HG03280 (cell line): ENCODE results near the gene BANF2.
"Not testable (repeated sequence)": the region's sequence is repeated elsewhere in the genome, so short reads cannot be mapped to it uniquely, and the experiment has no call there.

Experiments used
- ATAC-seq: cut with Tn5 transposase; IDR thresholded peaks from one replicate; pipeline ENCODE4 v1.9.1; 2021; ENCODE audit warnings: mild to moderate bottlenecking, moderate library complexity; ENCODE audit not compliant: unreplicated experiment

Gene BANF2

DNA sequence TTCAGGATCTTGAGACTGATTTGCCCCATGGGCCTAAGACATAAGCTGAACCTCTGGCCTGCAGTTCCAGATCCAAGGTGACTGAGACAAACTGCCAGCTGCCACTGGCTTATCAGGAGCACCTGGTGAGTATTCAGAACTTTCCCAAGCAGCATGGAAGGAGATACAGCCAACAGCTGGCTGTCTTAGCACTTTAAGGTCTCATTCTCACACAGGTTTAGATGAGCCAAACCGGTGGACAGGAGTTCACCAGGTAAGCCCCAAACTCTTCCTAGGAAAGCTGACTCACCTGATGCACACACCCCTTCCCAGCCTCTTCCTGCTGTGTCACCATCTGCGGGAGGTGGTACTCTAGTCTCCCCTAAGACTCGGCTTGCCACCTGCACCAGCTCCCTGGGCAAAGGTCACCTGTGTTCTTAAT lies at the start of gene BANF2:
BANF2 (plus strand) TSS at position 36 of the 421 bp plus-strand sequence. CDS start 25,060 bp downstream, outside the sequence.
- no peak for ATAC-seq

DNA sequence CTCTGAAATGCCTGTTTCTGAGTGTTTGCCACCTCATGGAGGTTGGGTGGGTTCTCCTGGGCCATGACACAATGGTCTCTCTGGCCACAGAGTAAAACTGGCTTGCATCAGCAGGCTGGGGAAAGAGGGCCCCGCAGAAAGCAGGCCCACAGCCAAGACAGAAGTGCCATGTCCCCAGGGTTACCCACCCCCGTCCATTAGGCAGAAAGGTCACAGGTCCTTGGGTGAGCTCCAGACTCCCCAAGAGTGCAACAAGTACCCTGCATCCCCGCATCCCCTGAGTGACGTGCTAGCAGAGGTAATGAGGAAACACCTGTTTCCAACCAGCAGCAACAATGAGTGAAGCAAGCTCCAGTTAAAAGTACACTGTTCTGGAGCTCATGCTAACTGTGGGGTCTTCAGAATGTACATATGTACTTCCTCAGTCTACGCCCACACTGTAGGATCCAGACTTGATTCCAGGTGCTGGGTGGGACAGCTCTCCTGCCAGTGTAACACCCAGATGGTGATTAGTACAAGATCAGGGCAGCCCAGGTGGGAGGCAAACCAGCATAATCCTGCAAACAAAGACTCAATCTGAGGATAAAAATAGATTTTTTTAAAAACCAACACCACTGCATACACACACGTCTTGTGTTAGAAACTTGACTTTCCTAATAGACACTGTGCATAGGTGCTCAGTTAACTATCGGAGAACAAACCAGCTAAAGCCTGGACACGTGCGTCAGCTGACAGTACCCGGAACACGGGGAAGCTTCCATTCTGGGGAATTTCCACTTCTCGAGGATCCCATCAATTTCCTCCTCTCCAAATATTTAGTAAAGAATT lies 49.3 kb upstream of the BANF2 start:
- ATAC-seq: no peak

DNA sequence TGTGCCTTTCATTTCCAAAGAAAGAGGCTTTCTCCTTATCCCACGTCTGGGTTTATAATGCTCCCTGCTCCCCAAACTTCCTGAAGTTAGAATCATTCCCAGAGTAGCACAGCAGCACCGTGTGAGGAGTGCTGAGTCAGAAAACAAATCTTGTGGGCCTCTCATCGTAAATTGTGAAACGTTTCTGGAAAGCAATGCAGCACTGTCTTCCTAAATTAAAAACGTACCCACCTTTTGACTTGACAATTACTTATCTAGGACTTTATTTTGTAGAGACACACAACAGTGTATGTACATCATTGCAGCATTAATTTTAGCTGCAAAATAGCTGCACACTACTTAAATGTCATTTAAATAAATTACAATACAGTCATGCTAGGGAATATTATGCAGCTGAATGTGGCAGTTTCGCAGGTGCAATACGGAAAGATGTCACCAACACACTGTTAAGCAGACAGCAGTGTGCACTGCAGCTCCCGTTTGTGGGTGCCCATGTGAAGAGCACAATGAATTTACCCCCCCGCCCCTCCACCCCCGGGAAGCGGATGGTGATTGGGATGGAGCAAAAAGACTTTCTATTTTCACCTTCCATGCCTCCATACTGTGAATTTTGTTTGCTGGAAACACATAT lies 48.5 kb upstream of the BANF2 start:
- no peak for ATAC-seq

DNA sequence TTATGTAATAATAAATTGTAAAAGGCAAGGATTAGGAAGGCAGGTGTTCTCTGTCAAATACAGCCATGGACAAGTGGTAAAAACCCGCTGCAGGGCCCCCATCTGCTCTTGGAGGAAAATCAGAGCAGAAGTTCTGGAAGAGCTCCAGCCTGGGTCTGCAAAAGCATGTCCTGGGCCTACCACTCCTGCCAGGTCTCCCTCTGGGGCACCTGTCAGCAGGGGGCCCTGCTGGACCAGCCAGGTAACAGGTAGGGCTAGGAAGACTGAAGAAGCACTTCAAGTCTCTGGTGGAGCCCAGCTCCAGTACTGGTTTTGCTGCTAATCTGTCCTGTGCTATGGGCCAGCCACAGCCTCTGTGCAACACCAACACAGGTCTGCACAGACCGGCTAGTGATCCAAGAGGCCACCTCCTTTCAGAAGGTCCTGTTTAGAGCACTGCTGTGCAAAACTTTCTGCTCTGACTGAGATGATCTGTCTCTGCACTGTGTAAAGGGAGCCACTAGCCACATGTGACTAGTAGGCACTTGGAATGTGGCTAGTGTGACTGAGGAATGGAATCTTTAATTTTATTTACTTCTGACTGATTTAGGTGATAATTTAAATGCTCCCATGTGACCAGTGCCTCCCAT lies 47.9 kb upstream of the BANF2 start:
- no peak for ATAC-seq

DNA sequence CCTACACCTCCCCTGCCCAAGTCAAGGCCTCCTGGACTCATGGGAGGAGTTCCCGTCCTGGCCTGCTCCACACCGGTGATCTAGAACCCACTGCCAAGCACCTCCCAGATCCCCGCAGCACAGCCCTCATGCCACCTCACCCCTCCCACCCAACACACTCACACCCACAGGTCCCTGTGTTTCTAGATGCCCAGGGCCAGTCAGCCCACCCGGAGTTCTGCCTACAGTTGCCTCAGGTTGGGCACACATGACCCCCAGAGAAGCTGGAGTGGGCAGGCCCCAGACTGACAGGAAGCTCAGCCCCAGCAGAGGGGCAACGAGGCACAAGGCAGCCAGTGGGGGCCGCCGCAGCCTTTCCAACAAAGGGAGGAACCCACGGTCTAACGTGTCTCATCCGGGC lies 47.4 kb upstream of the BANF2 start:
- ATAC-seq: no peak

DNA sequence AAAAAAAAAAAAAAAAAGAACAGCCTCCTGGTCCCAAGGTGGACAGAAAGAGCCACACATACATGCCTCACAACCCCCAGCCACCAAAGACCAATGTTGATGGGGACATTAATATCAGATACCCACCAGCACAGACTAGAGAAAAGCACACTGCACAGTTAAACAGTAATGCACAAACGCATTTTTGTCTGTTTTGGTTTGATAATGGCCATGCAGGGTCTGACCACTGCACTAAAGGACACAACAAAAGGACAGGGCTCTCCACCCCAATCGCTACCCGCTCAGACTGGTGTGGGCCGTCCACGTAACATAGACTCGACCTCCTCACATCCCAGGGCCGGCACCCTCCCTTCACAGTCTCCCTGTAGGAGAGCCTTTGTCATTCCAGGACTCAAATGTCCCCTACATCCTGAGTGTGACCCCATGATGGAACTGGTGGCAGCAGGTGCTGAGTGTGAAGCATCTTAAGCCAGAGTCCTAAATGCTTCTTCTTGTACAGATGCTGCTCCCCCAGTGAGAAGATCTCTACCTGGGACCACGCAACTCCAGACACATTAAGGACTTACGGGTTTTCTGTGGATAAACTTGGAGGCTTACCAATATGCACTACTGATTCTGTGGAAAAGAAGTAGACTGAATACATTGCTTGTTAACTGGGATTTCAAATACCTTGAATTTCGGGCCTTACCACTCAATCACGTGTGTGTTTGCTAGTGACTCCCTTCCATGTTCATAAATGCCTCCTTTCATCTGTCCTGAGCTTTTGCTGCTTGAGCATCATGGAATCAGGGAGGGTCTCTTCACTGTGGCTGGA lies 45.7 kb upstream of the BANF2 start:
- no peak for ATAC-seq

DNA sequence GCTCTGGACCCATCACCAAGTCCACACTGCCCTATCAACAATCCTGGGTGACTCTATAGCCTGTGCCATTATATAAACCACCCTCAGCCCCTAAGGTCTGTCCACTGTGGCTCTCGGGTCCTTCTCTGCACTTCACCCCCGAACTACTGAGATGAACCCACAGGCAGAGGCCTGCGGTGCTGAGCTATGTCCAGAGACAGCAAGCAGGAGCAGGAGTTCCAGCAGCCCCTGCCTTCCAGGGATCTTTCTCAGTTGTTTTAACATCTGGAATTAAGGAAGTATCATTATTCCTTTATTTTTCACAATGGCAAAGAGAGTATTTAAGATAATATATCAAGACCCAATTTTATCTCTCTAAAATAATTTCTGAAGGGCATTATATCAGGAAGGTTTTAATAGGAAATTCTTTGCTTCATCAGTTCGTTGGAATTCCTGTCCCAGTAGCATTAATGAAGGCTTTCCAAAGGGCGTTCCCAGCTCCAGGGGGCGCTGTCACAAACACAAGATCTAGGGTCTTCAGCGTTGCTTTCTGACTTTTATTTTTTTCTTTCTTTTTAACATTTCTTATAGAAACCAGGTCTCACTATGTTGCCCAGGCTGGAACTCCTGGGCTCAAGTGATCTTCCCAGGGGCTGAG lies 45.0 kb upstream of the BANF2 start:
- ATAC-seq: no peak

DNA sequence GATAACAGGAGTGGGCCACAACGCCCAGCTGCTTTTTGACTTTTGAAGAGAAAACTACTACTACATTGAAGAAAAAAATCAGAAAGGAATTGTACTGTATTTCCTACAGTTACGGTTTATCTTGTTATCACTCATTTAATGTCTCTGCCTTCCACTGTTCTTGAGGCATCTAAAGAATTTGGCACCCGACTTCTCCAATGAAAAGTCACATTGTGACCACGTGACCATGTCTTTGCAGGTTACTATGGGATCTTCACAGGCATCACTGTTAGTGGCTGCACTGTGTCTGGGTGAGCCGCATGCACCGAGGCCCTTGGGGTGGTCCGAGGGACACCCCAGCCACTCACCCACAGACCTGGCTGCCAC lies 44.5 kb upstream of the BANF2 start:
- ATAC-seq: no peak

DNA sequence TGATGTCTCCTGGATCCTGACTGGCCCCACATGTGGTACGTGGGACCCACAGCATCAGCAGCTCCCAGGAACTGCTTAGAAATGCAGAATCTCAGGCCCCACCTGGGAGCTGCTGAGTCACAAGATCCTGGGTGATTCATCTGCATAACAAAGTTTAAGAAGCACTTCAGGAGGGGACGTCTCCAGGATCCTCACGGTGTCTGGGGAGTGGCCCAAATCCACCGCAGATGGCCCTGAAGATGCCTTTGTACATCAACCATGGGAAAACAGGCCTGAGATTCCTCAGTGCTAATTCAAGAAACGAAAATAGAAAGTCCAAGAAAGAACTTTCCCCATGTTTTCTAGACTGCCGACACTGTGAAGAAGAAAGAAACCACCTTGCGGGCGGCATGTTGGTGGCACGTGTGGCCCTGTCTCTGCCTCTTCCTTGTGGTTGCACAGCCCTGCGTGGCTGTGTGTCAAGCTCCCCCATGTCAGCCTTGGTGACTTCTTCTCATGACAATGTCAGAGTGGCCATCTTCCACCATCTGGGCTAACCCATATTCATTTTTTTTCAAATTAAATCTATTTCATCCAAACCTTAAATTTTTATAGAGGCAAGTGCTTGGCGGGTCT lies 43.8 kb upstream of the BANF2 start:
- no peak for ATAC-seq

DNA sequence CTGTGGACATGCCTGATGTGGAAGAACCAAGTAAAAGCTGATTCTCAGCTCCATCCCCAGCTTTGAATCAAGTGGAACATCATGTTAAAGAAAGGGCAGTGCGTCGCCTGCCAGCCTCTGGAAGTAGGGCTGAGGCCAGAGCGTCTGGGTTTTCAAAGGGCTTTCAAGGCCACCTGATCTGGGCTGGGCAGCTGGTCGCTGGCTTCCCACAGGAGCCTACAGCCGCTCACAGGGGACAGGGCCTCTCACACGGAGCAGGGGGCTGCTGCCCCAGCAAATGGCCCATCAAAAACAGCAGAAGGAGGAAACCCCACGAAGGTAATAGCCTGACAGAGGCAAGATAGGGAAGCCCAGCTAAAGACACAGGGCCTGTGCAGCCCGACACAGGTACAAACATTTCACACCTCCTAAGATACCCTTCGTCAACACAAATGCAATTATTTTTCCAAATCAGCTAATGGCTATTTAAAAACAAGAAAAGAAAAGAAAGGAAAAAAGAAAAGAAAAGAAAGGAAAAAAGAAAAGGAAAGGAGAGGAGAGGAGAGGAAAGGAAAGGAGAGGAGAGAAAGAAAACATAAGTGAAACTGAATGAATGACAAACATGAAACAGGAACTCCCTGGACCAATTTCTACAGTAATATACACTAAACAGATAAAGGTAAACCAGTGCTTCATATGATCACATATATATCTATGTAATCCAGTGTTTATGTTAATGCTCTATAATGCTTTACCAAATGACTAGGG lies 42.5 kb upstream of the BANF2 start:
- ATAC-seq: no peak

DNA sequence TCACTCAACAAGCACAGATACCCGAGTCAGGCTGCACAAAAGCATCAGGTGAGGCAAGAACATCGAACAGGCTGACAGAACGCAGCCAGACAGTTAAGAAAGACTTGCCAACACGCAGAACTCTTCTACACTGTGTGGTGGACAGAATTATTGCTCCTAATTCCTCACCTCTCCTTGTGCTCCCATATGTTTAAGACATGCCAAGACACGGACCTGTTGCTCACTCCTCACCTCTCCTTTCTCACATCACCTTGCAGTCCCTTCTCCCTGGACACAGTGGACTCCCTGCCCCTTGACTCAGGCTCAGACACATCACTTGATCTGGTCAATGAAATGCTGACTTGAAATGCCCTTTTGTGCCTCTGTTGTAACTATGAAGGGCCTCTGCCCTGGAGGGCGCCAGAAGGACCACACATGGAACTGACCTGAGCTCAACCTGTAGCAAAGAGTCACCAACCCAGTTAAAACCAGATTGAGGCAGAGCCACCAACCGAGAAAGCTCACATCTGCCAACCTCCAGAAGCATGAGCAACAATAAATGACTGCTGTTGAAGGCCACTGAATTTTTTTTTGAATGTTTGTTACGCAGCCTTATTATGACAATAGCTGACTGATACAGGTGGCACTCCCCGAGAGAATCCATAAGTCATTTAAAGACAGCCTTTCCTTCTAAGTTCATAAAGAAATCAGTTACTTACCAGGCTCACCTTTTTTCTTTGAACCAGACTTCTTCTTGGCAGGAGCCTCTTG lies 41.7 kb upstream of the BANF2 start:
- no peak for ATAC-seq

DNA sequence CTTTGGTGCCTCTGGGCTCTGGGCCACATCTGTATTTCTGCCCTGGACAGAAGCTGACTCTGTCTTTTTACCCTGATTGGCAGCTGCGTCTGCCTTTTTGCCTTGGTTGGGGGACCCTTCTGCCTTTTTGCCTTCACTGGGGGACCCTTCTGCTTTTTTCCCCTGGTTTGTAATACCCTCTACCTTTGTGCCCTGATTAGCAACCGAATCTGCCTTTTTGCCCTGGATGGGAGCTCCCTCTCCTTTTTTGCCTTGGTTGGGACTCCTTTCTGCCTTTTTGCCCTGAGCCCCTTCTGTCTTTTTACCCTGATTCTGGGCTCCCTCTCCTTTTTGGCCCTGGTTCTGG lies 41.1 kb upstream of the BANF2 start:
- no peak for ATAC-seq

DNA sequence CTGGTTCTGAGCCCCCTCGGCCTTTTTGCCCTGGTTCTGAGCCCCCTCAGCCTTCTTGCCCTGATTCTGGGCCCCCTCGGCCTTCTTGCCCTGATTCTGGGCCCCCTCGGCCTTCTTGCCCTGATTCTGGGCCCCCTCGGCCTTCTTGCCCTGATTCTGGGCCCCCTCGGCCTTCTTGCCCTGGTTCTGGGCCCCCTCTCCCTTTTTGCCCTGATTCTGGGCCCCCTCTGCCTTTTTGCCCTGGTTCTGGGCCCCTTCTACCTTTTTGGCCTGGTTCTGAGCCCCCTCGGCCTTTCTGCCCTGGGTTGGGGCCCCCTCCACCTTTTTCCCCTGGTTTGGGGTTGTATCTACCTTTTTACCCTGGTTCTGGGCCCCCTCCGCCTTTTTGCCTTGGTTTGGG lies 40.4 kb upstream of the BANF2 start:
- not testable (repeated sequence) for ATAC-seq

DNA sequence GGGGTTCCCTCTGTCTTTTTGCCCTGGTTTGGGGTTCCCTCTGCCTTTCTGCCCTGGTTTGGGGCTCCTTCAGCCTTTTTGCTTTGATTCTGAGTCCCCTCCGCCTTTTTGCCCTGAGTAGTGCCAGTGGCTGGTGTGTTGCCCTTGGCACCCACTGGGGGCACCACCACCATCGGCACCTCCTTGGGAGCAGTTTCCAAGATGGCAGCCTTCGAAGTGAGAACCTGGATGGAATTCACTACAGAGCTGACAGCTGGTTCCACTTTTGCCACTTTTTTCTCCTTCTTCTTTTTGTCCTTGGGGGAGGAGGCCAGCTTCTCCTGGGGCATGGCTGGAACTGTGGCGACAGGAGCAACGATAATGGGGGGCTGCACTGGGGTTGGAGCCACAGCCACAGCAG lies 40.0 kb upstream of the BANF2 start:
- ATAC-seq: no peak

DNA sequence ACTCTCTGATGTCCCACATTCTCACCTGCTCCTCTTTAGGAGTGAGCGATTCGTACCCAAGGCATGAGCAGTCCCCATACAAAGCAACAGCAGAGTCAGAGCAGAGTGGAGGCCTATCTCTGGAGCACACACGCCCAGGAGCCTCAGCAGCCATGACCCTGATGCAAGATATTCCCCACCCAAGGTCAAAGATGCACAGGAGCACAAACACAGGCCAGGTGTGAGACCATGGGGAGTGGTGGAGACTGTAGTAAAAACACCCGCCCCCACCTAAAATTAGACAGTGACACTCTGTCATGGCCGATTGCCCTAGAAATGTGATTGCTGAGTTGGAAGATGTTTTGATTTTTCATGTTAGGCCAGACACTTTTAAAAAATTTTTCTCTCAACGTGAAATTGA lies 39.1 kb upstream of the BANF2 start:
- ATAC-seq: no peak

DNA sequence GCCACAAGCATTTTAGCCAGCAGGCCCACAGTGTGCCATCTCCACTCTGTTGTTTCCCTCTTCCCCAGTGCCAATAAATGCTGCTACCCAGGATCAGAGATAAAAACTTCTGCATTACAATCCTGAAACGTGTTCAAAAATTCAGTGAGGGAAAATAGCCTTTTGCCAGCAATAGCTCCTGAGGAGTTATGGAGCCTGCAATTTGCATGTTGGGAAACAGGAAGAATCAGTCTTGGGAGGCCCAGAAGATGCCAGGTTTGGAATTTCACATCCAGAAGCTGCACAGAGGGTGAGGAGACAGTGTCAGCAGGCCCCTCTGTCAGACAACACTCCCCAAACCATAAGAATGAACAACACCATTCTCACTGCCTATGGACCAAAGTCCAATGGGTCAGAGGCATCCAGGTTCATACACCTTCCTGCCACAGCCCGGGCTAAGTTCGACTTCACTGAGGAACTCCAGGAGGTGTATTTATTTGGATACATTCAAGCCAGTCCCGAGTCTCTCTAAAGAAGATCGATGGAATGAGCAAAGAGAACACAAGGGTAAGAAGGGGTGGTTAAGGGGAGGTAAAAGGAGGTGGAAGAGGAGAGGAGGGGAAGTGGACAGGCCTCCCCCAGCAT lies 38.5 kb upstream of the BANF2 start:
- ATAC-seq: no peak

DNA sequence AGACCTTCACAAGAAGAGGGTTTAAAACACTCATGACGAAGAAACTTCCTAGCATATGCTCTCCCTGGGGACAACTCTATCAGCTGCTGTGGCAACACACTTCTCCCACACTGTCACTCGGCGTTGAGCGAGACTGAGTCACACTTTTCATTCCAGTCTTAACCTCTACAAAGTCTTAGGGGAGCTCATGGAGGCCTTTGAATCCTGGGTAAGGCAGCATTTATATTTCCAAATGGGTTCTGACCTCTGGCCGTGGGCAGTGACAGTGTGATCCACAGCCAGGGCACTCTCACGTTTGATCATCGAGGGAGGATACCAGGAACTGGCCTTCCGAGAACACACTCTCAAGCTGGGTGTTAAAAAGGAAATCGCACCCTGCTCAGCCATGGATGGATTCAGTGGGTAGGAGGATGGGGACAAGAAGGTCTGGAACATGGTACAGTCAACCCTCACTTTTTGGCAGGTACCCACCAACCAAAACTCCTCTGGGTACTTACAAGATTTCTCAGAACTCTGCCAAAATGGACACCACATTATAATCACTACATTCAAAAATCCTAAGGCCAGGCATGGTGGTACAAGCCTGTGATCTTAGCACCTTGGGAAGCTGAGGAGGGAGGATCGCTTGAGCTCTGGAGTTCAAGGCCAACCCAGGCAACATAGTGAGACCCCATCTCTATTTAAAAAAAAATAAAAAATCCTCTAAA lies 37.3 kb upstream of the BANF2 start:
- ATAC-seq: no peak

DNA sequence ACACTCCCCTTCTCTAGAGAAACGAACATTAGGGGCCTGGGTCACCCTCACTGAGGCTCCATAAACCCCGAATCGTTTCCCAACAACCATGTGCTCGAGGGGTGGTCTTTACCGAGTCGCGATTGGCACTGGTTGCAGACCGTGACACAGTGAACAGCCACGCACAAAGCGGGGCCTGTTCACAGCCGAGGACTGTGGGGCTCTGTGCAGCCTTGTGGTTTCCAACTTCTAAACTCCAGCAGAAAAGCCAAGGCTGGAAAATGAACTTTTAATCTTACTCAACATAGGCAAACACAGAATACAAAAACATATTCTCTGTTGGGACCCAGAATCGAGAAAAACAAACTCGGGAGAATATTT lies 36.7 kb upstream of the BANF2 start:
- no peak for ATAC-seq
